Spleen (tissue), 11 donors: ENCODE measurements around the gene MXRA8. TPM values are rescaled to one million over a fixed set of nuclear protein-coding genes. Genes with fewer than 3 reads are reported as not detected.

Experiments
- DNase-seq: peaks from one replicate; pipeline ENCODE4 v3.0.0-alpha.2; 2020
- H3K27ac ChIP-seq, 8 donors: fragments of 200-600 bp; sonication (generic) in 7 of 8; 1 replicate in 4 of 8; 2 replicates in 4 of 8; pipeline versions ENCODE4 v1.5.0 to v1.8.0; 2016 to 2021; ENCODE audit warnings: inconsistent platforms in 4 of 8, mild to moderate bottlenecking in 4 of 8, moderate library complexity in 1 of 8
- H3K27me3 ChIP-seq, 7 donors: fragments of 200-600 bp; sonication (generic) in 6 of 7; replicated peaks in 1 of 7; 1 replicate in 4 of 7; 2 replicates in 3 of 7; pipeline versions ENCODE4 v1.5.0 to v1.8.0; 2016 to 2021; ENCODE audit warnings: inconsistent platforms in 3 of 7, mild to moderate bottlenecking in 1 of 7
- H3K36me3 ChIP-seq, 6 donors: fragments of 200-600 bp; sonication (generic) in 5 of 6; 1 replicate in 4 of 6; 2 replicates in 2 of 6; pipeline versions ENCODE4 v1.5.0 to v1.8.0; 2016 to 2021; ENCODE audit warnings: inconsistent platforms in 2 of 6
- H3K4me1 ChIP-seq, 6 donors: fragments of 200-600 bp; sonication (generic) in 5 of 6; 1 replicate in 3 of 6; 2 replicates in 3 of 6; pipeline versions ENCODE4 v1.5.0 to v1.8.0; 2016 to 2021; ENCODE audit warnings: inconsistent platforms in 3 of 6
- H3K4me3 ChIP-seq, 8 donors: fragments of 200-600 bp; sonication (generic) in 7 of 8; 1 replicate in 4 of 8; 2 replicates in 4 of 8; pipeline versions ENCODE4 v1.5.0 to v1.8.0; 2016 to 2021; ENCODE audit warnings: inconsistent platforms in 4 of 8, mild to moderate bottlenecking in 4 of 8, moderate library complexity in 2 of 8
- H3K9me3 ChIP-seq, 8 donors: fragments of 200-600 bp; sonication (generic) in 7 of 8; 1 replicate in 4 of 8; 2 replicates in 4 of 8; pipeline versions ENCODE4 v1.5.0 to v1.8.0; 2016 to 2021; ENCODE audit warnings: inconsistent platforms in 4 of 8
- CTCF ChIP-seq, 11 experiments: fragments of 200-600 bp in 7 of 11; fragments of 450-650 bp in 4 of 11; sonication (generic) in 4 of 11; IDR thresholded peaks in 8 of 11; conservative IDR thresholded peaks in 3 of 11; 1 replicate in 7 of 11; 2 replicates in 4 of 11; pipeline versions ENCODE4 v1.4.0 to v1.8.0; 2016 to 2021; ENCODE audit warnings: antibody characterized with exemption in 11 of 11, inconsistent platforms in 4 of 11, mild to moderate bottlenecking in 1 of 11
- POLR2A ChIP-seq, 3 donors: fragments of 450-650 bp; IDR thresholded peaks; one replicate each; pipeline ENCODE4 v1.5.1; 2017; ENCODE audit warnings: antibody characterized with exemption in 3 of 3, mild to moderate bottlenecking in 1 of 3
- POLR2AphosphoS5 ChIP-seq, 3 donors: sonication (generic); formaldehyde crosslinking; IDR thresholded peaks; one replicate each; pipeline ENCODE4 v1.5.1; 2017; ENCODE audit warnings: antibody characterized with exemption in 3 of 3
- WGBS, 5 donors: extraction: QIAGEN DNeasy Blood & Tissue Kit in 3 of 5; methylation state at CpG; one replicate each; pipeline versions ENCODE4 v1.1.5 to v1.1.7; 2013 to 2018; 5-methylcytosine and 5-hydroxymethylcytosine counted together
- intact Hi-C: fragments of 100-400 bp; cut with DNase I; formaldehyde crosslinking; loops from one replicate; pipeline ENCODE4 v1.15.0; 2023; ENCODE audit warnings: low total_unique reads
- polyA plus RNA-seq, 3 donors: library from polyadenylated mRNA; stranded (reverse); fragments of 200-250 nt; gene quantifications; one replicate each; pipeline ENCODE4 v1.2.1, GENCODE V29; 2013
- total RNA-seq, 7 donors: library from RNA; depleted of rRNA in 3 of 7; stranded (reverse); fragments of >200 nt in 3 of 7; fragmentation: NEBNext Ultra II Directional in 4 of 7; extraction: Animal tissue kit (Norgen Biotek cat#: 25700) in 4 of 7; gene quantifications; one replicate each; pipeline versions ENCODE4 v1.1.0 to v1.2.1, GENCODE V29; 2016 to 2021
- donor health status: healthy with polysubstance abuse.
- donor health status: DM: no; HTN: no; CAD: no; lungs with moderate emphysema.
- donor health status: DM: no; HTN: no; CAD: no.
- donor health status: Bipolar disorder and iron deficiency.
- donor health status: healthy.
- donor health status: DM: no; HTN: no; CAD: no.
- donor health status: DM: yes; HTN: yes; CAD: no.

The MXRA8 gene
- total and polyA plus RNA-seq, 10 donors, result 25.9 to 71.7 (median 47.1) TPM

- 0 to 1% (median 0%) methylated on average over 47 to 86 of the region's 86 CpGs for WGBS, 5 donors
- peak; percentile 100 for DNase-seq
- peak within 1 kb of the TSS; percentile 92 to 100 (median 98) for H3K4me3 ChIP-seq
- peak within 1 kb of the TSS; percentile 77 to 94 (median 89) for H3K27ac ChIP-seq
- TF ChIP-seq POLR2A (IDR thresholded peaks at IDR 0.05) (peak in 2 of 3 donors; percentile 18 to 90), POLR2AphosphoS5 (IDR thresholded peaks at IDR 0.05) (peak; percentile 90 to 97 (median 90)), CTCF (IDR thresholded peaks at IDR 0.05 in 8 of 11, conservative IDR thresholded peaks at IDR 0.05 in 3 of 11) (peak; percentile 71 to 94 (median 83))
- intact Hi-C loops, result no loop called here
- no peaks in the 10 kb centered on the region for H3K27me3 ChIP-seq
- no peaks in the 10 kb centered on the region for H3K9me3 ChIP-seq
- H3K36me3 ChIP-seq, result peaks cover 0 to 80% (median 74%) of the 10 kb centered on the region in 6 donors
- peaks cover 18 to 85% (median 65%) of the 10 kb centered on the region in 6 donors for H3K4me1 ChIP-seq
These were observed 41.0 kb upstream of the MXRA8 start, which contains the start of gene CCNL2 for GRCh38 chr1:1399187-1399871. Gene CCNL2 (minus strand): TSS chr1:1399335. CDS start chr1:1399306, 29 bp downstream.

GRCh38 chr1:1398677-1399186, 40.4 kb upstream of the MXRA8 start:
- H3K9me3 ChIP-seq, result no peaks in the 10 kb centered on the region
- TF ChIP-seq CTCF (IDR thresholded peaks at IDR 0.05 in 8 of 11, conservative IDR thresholded peaks at IDR 0.05 in 3 of 11) (no peak), POLR2A (IDR thresholded peaks at IDR 0.05) (no peak), POLR2AphosphoS5 (IDR thresholded peaks at IDR 0.05) (no peak)
- H3K27me3 ChIP-seq, result no peaks in the 10 kb centered on the region
- WGBS, 5 donors, result 0 to 1% (median 0%) methylated on average over 10 to 54 of the region's 54 CpGs
- peak overlapping the region; percentile 77 to 94 (median 89) for H3K27ac ChIP-seq
- peak overlapping the region; percentile 92 to 100 (median 98) for H3K4me3 ChIP-seq
- peaks cover 18 to 83% (median 62%) of the 10 kb centered on the region in 6 donors for H3K4me1 ChIP-seq
- peaks cover 0 to 80% (median 74%) of the 10 kb centered on the region in 6 donors for H3K36me3 ChIP-seq
- intact Hi-C loops, result no loop called here
- DNase-seq, result no peak

DNA sequence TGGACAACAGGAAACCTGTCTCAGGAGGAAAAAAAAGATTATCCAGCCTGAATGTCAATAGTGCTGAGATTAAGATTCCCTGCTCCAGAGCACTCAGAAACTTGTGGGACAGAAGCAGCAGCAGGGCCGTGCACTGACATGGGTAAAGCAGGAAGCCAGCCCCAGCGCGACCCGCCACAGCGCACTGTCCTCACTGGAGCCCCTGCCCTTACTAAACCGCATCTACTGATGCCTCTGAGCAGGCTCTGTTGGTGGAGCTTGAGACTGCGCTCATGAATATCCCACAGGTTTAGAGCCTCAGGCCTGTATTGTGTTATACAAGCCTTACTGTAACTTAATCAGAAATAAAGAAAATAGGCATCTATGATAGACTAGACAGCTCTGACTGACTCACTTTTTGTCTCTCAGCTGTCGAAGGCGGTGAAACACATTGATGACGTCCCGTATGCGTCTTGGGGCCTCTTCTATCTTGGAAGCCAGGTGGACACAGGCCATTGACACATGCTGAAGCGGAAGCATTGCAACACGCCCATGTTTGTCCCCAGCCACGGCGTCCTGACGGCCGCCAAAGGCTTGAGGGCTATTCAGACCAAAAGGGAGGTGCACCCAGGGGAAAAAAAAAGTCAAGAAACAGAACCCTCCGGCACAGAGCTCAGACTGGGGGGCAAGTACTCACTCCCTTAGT, 39.6 kb upstream of the MXRA8 start:
- WGBS, 5 donors, result 45 to 62% (median 50%) methylated on average over 19 of the region's 19 CpGs
- TF ChIP-seq CTCF (IDR thresholded peaks at IDR 0.05 in 8 of 11, conservative IDR thresholded peaks at IDR 0.05 in 3 of 11), result no peak
- TF ChIP-seq POLR2A (IDR thresholded peaks at IDR 0.05), result no peak
- no peak for TF ChIP-seq POLR2AphosphoS5 (IDR thresholded peaks at IDR 0.05)
- intact Hi-C loops, result no loop called here
- Histone ChIP-seq H3K36me3 (peaks cover 3 to 80% (median 74%) of the 10 kb centered on the region in 6 donors), H3K4me1 (peaks cover 18 to 83% (median 59%) of the 10 kb centered on the region in 6 donors), H3K9me3 (no peaks in the 10 kb centered on the region), H3K27ac (peak overlapping the region in 4 of 8 donors; percentile 85 to 93 (median 90)), H3K4me3 (peak overlapping the region; percentile 92 to 100 (median 98)), H3K27me3 (no peaks in the 10 kb centered on the region)
- DNase-seq, result no peak
